LHCN-M2 (cell line): ENCODE measurements around the gene DPF3. TPM values are rescaled to one million over a fixed set of nuclear protein-coding genes. Genes with fewer than 3 reads are reported as not detected.

Experiments used
- DNase-seq: peaks from one replicate; pipeline ENCODE4 v3.0.0-alpha.2; 2012; ENCODE audit warnings: low read depth
- total RNA-seq: library from RNA; depleted of rRNA; stranded (reverse); fragments of >200 nt; gene quantifications from 2 replicates; pipeline ENCODE4 v1.2.3, GENCODE V29; 2014

DPF3 gene
- total RNA-seq, 1 experiment from 2014 or later: 9.5 TPM

DNA sequence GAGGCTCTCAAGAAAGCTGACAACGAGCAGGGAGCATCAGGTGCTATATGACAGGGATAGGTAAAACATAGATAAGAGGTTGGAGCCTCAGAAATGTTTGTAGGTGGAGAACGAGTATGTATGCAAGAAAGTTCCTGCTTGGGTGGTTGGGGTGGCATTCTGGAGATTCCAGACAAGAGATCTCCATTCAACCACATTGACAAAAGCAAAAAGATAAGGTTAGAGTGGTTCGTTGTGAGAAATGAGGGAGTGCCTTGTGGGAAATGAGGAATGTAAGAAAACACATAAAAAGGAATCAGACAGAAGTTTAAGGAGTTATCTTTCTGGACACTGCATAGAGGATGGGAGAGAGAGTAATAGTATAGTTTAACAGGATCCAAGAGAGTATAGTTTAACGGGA lies 290.3 kb downstream of the DPF3 start:
- no peak for DNase-seq

DNA sequence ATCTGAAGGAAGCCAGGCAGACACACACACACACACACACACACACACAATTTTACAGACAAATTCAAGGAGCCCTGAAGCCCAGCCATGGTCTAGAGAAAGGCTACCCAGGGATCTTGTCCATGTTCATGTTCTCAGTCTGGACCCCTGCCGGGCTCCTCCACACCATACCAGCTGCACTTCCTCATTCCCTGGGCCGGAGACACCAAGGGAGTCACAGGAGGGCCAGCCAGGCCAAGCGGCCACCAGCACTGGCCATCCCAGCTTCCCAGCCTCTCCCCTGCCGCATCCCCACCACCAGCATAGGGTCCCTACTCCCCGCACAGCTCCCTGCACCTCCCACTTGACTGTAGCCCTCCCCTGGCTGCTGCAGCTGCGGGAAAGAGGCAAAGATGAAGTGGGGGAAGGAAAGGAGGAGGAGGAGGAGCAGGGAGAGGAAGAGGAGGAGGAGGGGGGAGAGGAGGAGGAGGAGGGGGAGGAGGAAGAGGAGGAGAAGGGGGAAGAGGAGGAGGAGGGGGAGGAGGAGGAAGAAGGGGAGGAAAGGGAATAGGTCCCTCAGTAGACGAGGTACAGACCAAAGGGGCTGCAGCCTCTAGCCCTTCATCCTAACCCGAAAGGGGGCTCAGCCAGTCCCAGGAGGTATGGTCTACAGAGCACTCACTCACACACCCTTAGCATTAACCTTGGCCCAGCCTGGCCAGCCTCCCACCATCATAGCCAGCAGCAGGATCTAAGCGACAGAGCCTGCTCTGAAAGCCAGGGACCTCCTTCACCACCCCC lies 293.2 kb downstream of the DPF3 start:
- no peak for DNase-seq

DNA sequence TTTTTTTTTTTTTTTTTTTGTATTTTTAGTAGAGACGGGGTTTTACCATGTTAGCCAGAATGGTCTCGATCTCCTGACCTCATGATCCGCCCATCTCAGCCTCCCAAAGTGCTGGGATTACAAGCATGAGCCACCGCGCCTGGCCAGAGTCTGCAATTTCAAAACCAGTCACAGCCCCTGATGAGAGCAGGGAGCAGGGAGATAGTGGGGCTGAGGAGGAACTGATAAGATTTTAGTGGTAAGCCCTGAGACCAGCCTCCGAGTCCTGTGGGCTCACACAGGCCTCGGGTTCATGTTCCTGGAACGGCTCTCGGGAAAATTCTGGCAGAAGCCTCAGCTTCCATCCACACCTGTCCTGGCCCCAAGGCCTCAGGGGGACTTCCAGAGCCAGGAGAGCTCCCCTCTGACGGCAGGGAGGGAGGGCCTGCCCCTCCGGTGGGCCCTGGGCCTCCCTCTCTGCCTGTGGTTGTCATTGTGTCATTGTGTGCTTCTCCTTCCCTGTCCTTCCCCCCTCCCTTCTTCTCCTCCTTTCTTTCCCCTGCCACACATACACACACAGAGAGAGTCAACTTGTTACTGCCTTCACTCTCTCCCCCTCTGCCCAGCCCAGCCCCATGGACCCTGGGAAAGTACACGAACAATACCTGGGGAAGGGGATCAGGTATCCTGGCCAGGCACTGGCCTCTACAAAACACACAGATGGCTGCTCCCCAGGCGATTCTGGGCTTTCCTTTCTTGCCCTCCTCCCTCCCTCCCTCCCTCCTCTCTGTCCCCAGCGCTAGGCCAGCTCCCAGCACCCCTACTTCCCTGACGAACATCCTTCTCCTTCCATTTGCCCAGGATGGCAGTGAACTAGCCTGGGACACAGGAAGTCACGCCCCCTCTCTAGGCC lies 294.1 kb downstream of the DPF3 start:
- no peak for DNase-seq

DNA sequence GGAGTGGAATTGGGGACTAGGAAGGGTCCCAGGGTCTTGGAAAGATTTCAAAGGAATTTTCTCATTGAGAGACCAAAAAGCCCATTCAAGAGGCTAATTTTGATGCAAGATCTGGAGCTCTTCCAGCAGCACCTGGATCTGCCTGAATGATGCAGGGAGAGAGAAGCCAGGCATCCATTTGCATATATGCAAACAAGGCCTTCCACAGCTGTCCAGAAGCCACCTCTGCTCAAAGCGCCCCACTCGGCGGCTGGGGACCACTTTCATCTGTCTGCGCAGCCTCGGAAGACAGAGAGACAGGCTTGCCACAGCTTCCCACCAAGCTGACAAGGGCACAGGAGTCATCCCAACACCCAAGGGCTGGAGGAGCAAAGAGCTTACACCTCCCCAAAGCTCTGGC lies 295.6 kb downstream of the DPF3 start:
- no peak for DNase-seq

DNA sequence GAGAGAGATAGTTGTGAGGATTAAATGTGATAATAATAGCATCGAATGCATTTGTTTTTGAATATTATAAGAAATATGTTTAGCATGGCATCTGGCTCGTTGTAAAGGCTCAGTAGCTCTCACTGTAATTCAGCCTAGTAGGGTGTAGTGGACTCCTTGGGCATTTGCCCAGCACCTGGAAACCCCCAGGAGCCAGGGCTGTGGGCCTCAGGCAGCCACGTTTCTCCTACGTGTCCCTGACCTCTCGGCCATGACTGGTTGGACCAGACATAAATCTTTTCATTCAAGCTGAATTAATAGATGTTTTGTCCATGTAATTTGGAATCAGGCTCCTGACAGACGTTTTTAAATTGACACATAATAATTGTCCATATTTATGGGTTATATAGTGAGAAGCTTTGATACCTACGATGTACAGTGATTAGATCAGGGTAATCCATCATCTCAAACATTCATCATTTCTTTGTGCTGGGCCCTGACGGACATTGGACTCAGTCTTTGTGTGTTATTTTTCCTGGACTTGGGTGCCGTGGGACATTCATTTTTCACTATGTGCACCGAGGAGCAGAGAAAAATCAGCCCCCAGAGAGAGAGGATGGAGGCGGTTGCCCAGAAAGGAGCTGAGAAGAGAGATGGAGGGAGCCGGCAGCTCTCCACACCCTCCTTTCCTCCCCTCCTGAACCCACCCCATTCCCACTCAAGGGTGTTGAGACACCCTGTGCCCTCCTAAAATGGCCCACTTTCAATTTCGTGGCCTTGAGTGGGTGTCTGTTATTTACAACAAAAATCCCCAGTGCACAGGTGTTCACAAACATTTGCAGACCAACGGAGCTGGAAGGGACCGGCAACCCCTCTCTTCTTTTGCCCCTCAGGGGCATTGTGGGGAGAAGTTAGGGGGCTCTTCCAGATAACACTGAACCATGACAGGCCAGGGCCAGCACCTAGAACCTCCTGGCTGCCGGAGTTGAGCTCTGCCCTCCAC lies 296.4 kb downstream of the DPF3 start:
- DNase-seq: no peak

DNA sequence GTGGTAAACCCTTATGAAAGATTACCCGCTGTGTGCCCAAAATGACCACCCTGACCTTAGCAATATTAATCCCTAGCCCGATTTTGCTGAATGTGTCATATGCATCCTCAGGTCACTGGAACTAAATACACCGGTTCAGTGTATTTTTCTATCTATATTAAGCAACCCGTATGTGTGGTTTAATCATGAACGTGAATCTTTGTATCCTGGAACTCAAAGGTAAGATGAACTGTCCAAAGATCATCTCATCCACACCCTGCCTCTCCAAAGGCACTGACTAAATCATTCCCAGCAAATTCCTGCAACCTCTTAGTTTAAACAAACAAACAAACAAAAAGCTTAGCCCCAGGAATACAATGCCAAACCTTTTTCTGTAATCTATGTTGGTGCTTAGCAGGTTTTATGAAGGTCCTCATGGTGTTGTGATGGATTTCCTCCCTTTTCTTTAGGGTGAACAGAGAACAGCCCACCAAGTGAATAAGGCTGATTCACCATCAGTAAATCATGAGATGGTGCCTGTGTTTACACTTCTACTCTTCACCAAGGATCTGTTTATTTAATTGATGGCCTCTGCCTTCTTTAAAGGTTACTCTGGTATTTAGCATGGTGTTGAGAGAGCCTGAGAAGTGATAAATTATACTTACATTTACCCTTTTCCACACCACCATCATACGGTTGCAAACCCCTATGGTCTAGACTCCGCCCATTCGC lies 298.6 kb downstream of the DPF3 start:
- no peak for DNase-seq

DNA sequence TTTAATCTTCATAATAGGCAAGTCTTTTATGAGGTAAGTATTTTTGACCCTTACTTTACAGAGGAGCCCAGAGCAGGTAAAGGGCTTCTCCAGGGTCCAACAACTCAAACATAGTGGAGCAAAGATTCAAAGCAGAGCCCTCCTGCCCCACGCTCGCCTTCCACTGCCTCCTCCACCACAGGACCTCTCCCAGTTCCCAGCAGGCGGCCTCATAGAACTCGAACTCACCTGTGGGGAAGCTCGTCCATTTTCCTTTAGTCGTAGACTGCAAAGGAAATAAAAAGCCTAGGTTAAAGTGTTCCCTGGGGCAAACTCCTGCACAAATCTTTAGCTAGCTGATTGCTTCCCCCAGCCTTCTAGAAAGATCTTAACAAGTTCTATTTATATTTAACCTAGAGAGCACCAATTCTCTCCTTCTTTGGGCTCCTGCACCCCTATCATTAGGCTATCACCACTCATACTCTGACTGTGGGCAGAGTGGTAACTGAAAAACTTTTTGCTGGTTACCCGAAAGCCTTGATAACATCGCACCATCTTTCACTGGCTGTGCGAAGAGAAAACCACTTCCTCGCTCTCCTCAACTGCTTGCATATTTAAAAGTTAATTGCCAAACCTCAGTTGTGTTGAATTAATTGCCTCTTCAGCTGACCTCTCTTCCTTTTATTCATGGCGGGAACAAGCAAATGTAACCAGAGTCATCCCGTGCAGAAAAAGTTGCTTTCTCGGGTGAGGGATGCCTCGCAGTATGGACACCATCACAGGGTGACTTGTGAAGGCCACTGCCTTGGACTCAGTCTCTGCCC lies 299.6 kb downstream of the DPF3 start:
- DNase-seq: no peak

DNA sequence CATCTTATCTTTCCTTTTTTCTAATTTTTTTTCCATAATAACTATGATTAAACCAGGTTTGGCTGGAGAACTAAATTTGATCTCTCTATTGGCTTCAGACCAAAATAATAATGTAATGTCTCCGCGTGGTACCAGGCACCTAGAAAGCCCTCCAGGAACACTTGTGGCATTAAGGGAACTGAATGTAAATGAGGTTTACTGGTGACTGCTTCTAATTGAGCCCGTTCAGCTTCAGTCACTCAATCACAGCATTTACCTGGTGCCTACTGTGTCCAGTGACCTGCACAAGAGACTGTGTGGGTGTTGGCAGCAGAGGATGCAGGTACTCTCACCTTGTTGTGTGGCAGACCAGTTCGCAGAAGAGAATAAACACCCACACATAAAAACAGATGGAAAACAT lies 302.5 kb downstream of the DPF3 start:
- DNase-seq: no peak

DNA sequence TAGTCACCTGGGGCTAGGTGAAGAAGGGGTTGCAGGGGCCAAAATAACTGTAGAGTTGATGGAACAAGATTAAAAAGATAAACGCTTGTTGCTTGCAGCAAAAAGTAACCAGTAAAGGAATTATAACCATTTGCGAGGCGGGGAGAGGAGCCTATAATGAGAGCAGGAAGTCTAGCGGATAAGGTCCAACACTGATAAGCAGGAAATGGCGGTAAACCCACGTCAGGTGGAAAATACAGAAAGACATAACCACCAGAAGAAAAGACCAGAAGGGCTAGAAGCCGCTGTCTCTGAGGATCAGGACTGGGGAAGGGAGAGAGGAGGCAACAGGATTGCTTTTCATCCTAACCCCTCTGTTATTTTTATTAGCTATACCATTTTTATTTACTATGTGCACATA lies 303.3 kb downstream of the DPF3 start:
- no peak for DNase-seq

DNA sequence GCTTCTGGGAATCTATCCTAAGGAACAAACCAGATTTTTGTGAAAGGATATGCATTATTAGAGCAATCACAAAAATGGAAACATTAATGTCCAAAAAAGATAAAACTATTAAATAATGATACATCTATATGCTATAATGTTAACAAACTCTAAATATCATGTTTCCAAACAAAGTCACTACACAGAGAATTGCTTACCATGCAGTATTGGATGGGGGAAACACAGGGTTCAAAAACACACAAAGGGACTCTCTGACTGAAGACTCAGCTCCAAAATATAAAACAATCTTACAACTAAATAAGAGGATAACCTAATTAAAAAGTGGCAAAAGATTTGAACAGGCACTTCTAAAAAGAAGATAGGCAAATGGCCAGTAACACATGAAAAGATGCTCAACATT lies 304.2 kb downstream of the DPF3 start:
- DNase-seq: no peak

DNA sequence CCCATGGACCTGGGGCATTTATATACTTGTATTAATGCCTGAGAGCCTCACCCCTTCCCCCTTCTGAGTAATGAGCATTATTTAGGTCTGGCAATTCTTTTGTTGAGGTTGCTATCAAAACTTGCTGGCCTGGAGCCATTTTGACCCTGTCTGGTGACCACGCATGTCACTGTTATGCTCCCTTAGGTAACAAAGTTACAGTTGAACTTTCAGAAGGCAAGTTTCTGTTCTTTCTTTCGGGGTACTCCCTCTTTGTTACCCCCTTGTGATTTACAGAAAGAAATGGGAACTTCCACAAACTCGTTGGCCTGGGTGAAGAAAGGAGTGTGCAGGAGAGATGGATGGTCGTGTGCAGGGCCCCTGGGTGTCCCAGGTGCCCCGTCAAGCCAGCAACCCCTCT lies 305.4 kb downstream of the DPF3 start:
- DNase-seq: no peak

DNA sequence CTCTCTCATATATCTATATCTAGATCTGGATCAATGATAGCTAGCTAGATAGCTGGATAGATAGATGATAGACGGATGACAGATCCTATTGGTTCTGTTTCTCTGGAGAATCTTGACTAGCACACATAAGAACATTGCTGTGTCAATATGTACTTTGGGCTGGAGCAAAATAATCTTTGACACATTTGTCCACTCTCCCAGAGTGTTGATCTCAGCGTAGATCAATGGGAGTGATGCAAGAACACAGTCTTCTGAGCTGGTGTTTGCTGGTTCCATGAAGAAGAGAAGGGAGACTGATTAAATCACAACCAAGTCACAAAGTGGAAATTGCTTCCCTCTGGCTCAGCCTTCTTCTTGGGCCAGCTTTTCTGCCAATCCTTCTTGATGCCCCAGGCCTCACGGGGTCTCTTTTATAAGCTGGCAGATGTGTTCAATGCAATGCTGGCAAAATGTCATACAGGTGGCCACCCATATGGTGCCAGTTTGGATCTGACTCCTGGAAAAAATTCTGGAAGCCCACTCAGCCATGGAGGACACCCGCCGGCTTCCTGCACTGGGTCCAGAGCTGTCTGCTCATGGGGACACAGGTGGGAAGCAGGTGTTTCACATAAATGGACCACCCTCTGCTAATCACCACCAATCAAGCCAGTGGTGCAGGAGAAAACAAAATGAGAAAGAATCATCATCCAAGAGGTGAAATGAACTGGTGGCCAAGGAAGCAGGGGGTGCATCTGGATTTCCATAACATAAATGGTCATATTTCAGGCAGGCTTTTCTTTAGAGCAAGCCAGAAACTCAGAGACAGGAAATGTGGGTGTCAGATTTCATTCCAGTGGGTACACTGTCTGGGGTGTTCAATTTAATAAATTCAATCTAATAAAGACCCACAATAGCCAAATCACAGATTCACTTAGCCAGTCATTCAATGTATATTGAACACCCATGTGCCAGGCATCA lies 310.3 kb downstream of the DPF3 start:
- DNase-seq: no peak

DNA sequence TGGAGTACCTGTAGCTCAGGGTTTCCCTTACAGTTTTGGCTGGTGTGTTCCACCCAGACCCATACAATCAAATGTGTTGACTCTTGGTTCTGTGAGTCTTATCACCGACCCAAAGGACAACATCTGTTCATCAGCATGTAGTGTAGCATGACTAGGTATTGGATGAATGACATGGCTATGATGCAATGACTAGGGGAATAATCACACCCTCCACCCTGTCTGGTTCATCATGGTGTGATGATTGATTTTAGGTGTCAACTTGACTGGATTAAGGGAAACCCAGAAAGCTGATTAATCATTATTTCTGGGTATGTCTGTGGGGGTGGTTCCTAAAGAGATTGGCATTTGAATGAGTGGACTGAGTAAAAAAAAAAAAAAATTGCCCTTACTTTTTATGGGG lies 311.3 kb downstream of the DPF3 start:
- DNase-seq: no peak

DNA sequence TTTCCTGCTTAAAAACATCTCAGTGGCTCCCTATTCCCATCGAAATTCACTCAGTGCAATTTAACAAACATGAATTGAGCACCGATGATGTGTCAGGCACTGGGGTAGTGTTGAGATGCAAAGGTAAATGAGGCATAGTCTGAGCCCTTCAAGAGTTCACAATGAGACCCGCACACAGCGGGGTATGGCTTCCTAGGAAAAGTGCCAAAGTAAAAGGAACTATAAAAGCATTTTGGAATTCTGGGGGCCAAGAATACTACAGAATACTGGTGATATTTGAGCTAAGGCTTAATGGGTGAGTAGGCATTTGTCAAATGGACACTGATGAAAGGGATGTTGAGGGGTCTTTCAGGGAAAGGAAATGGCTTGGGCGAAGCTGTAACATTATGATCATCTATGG lies 315.4 kb downstream of the DPF3 start:
- no peak for DNase-seq

DNA sequence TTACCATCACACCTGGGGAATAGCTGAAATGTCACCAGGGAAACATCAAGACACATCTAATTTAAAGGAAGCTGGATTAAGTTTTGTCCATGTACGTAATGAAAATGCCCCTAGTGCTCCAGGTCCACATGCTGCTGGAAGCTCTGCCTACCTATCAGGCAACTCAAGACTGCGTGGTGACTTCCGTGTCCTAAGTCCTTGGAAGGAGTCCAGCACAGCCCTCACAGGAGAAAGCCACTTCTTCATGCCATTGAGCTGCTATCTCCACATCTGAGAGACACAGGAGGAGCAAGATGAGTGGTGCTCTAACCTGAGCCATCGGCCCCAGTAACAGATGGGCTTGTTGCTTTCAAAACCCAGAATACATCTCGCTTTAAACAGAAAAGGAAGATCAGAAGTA lies 316.4 kb downstream of the DPF3 start:
- DNase-seq: no peak

DNA sequence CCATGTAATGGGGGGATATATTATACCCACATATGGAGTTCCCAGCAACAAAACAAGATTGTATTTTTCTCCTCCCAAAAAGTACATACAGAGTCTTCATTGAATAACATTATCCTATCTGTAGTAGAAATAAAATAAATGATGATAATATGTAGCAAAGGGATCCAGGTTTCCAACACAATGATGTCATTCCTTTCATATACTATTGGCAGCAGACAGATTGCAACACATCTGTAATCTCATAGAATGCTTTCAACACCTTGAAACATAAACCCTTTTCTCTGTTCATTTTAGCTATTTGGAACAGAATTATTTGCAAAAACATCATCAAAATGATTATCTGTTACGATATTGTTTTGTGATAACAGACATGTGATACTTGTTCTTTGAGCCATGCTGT lies 317.6 kb downstream of the DPF3 start:
- no peak for DNase-seq

DNA sequence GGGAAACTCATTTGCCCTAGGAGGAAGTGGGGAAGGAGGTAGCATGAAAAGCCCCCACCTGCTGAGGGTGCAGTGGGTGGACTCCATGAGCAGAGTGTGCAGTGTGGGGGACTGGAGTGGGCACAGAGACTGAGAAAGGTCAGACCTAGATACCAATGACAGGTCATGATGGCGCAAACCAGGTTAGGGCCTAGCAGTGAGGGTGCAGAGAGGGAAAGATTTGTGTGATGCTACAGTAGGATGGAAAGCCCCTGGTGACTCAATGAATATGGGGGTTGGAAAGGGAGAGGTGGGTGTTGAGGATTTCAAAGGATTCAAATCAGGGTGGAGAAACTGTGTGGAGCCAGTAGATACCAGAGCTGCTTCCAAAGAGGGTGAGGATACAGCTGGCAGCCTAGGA lies 319.2 kb downstream of the DPF3 start:
- no peak for DNase-seq

DNA sequence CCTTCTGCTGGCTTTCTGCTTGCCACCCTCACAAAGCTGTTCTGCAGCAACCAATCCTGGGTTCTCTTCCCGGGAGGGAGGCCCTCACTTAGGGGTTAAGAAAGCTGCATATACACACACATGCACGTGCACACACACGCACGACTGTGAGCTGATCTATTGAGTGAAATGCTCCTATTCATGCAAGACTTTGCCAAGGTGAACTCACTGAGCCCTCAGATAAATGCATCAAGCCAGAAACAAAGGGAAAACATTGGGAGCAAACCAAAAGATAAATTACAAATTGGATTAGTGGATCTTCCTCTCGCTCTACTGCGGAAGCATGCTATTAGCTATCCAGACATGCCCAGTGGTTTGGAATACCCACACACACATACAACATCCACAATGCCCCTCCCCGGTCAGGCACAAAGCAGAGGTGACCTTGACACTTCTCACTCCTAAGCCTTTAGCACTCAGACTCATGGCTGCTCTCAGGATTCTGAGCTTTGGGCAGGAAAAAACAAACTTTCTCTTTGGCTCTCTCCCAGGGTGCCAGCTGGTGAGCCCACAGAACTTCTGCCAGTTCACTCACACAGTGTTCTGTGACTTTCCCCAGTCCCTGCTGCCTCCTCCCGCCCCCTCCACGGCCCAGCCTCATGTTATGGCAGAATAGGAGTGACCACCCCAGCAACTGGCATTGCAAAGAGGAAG lies 320.0 kb downstream of the DPF3 start:
- peak; percentile 58 for DNase-seq
